SJCRH30 (cell line): ENCODE results near the gene TMEM179. TPM values are rescaled to one million over a fixed set of nuclear protein-coding genes. Genes with fewer than 3 reads are reported as not detected.

Experiments
- DNase-seq, 2 experiments: peaks; one replicate each; pipeline ENCODE4 v3.0.0-alpha.2; 2015 to 2020
- H3K27ac ChIP-seq: fragments of 250-450 bp; sonication (Bioruptor Pico); 2 replicates; pipeline ENCODE4 v1.5.1; 2020; ENCODE audit warnings: mild to moderate bottlenecking, moderate library complexity
- H3K27me3 ChIP-seq: fragments of 250-450 bp; sonication (Bioruptor Pico); 2 replicates; pipeline ENCODE4 v1.5.1; 2020; ENCODE audit warnings: mild to moderate bottlenecking, moderate library complexity
- H3K36me3 ChIP-seq: fragments of 250-450 bp; sonication (Bioruptor Pico); 2 replicates; pipeline ENCODE4 v1.5.1; 2020; ENCODE audit warnings: mild to moderate bottlenecking, moderate library complexity
- H3K4me1 ChIP-seq: fragments of 250-450 bp; sonication (Bioruptor Pico); 2 replicates; pipeline ENCODE4 v1.5.1; 2020; ENCODE audit warnings: mild to moderate bottlenecking, moderate library complexity
- H3K4me3 ChIP-seq: fragments of 250-450 bp; sonication (Bioruptor Pico); 2 replicates; pipeline ENCODE4 v1.5.1; 2020; ENCODE audit warnings: mild to moderate bottlenecking, moderate library complexity
- H3K9me3 ChIP-seq: fragments of 250-450 bp; sonication (Bioruptor Pico); replicated peaks from 2 replicates; pipeline ENCODE4 v1.5.1; 2020; ENCODE audit warnings: mild to moderate bottlenecking, moderate library complexity
- total RNA-seq: library from RNA; depleted of rRNA; stranded (reverse); fragments of >200 nt; shearing (Covaris generic); gene quantifications from 2 replicates; pipeline ENCODE4 v1.2.3, GENCODE V29; 2014

The TMEM179 gene
- total RNA-seq, 1 experiment from 2014 or later, result not detected

DNA sequence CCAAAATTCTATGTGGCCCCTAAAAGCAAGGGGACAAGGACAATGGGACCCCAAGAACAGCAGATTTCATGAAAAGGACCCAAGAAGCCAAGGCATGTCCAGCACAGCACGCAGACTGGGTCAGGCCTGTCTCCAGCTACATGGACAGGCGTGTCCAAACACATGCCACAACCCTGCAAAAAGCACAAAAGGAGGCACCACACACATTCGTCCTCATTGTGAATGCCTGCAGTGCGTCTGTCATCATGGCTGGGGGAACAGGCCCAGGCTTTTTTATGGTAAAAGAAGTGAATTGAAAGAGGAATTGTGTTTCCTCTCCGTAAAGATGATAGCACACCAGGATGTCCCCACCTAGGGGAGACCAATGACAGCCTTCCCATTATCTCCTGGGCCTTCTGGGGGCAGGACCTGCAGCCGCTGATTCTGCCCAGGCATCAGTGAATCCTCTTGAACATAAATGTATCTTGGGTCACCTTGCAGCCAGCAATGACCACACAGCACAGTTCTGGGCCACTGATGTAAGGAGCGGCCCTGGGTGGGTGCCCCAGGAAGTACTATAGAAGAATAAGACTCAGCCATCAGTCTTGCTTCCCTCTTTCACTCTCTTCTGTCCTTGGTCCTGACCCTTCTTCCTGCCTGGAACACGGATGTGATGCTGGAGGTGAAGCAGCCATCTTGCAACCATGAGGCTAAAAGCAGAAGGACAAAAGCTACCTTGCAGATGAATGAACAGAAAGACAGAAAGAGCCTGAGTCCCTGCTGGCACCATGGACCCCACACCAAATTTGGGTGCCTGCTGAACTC is 54.8 kb downstream of the TMEM179 start:
- H3K4me3 ChIP-seq, result no peak overlapping the region
- H3K9me3 ChIP-seq, result no peaks in the 10 kb centered on the region
- H3K36me3 ChIP-seq, result no peaks in the 10 kb centered on the region
- DNase-seq, result no peak
- H3K27ac ChIP-seq, result no peak overlapping the region
- H3K27me3 ChIP-seq, result peaks cover 4% of the 10 kb centered on the region
- peaks cover 10% of the 10 kb centered on the region; the same call in 1 of the 2 replicates for H3K4me1 ChIP-seq

GRCh38 chr14:104548802-104549535 is 55.6 kb downstream of the TMEM179 start:
- H3K36me3 ChIP-seq, result no peaks in the 10 kb centered on the region
- no peak overlapping the region for H3K4me3 ChIP-seq
- DNase-seq, result no peak
- H3K4me1 ChIP-seq, result peaks cover 4% of the 10 kb centered on the region; the same call in 1 of the 2 replicates
- no peaks in the 10 kb centered on the region for H3K9me3 ChIP-seq
- no peak overlapping the region for H3K27ac ChIP-seq
- peaks cover 5% of the 10 kb centered on the region for H3K27me3 ChIP-seq

DNA sequence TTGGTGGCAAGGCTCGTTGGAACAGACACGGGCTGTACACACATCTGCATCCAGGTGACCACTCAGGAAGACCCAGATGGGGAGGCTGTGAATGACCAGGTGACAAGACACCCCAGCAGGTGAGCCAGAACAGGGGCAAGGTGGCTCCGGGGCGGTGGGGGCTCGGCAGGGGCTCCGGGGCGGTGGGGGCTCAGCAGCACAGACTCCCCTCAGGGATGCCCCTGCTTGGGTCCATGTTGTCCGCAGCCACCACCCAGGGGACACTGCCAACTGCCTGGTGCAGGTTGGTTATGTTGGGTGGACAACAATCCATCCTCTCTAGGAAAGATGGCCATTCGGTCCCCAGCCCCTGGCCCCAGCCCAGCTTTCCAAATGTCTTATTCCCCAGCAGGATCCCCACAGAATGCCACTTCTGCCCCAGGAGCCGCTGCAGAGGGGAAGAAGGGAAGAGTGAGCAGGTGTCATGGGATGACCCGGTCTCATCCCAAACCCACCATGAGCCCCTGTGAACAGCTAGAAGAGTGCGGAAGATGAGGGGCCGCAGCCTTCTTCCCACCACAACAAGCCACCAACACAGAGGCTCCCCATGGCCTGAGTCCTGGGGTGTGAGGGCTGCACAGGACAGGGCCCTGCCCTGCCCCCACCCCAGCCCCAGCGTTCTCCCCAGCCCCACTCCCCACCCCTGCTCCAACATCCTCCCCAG is 56.4 kb downstream of the TMEM179 start:
- no peaks in the 10 kb centered on the region for H3K4me1 ChIP-seq

DNA sequence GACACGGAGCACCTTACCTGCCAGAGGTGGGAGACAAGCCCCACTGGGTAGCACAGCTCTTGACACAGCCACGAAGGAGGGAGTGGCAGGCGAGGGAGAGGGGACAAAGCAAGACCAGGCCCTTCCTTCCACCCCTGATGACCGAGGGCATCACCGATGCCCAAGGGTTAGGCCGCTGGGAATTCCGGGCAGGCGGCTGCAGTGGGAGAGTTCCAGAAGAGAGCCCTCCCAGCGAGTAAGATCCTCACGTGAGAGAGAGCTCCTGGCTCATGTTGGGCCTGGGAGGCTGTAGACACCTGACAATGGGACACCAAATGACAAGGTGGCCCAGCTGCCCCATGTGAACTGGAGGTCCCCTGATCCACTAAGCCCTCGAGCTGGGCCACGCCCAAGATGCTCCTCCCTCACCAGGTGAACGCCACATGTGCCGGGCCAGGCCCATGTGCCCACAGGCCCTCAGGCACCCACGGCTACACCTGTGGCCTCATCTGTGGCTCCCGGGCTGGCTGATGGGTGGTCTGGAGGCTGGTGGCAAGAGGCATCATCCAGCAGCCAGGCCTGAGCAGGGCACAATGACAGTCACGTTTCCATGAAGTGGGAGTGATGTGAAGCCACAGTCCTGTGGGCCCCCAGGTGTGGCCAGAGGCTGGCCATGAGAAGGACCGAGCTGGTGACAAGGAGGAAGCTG is 57.1 kb downstream of the TMEM179 start:
- H3K27me3 ChIP-seq, result peaks cover 10% of the 10 kb centered on the region
- no peak overlapping the region for H3K27ac ChIP-seq
- H3K36me3 ChIP-seq, result no peaks in the 10 kb centered on the region
- H3K9me3 ChIP-seq, result no peaks in the 10 kb centered on the region
- no peak for DNase-seq
- no peaks in the 10 kb centered on the region for H3K4me1 ChIP-seq
- H3K4me3 ChIP-seq, result no peak overlapping the region

More for the DNA sequence above, 56.4 kb downstream of the TMEM179 start:
- Histone ChIP-seq H3K27ac (no peak overlapping the region), H3K4me3 (no peak overlapping the region), H3K36me3 (no peaks in the 10 kb centered on the region), H3K9me3 (no peaks in the 10 kb centered on the region), H3K27me3 (peaks cover 10% of the 10 kb centered on the region)
- no peak for DNase-seq

GRCh38 chr14:104546591-104547309 is 57.8 kb downstream of the TMEM179 start:
- Histone ChIP-seq H3K27me3 (peaks cover 10% of the 10 kb centered on the region), H3K27ac (no peak overlapping the region), H3K9me3 (no peaks in the 10 kb centered on the region), H3K36me3 (no peaks in the 10 kb centered on the region), H3K4me1 (no peaks in the 10 kb centered on the region), H3K4me3 (no peak overlapping the region)
- DNase-seq, result no peak

GRCh38 chr14:104545942-104546501 is 58.5 kb downstream of the TMEM179 start:
- Histone ChIP-seq H3K27ac (no peak overlapping the region), H3K4me3 (no peak overlapping the region), H3K9me3 (no peaks in the 10 kb centered on the region), H3K4me1 (no peaks in the 10 kb centered on the region), H3K27me3 (peaks cover 10% of the 10 kb centered on the region), H3K36me3 (no peaks in the 10 kb centered on the region)
- DNase-seq, result no peak

DNA sequence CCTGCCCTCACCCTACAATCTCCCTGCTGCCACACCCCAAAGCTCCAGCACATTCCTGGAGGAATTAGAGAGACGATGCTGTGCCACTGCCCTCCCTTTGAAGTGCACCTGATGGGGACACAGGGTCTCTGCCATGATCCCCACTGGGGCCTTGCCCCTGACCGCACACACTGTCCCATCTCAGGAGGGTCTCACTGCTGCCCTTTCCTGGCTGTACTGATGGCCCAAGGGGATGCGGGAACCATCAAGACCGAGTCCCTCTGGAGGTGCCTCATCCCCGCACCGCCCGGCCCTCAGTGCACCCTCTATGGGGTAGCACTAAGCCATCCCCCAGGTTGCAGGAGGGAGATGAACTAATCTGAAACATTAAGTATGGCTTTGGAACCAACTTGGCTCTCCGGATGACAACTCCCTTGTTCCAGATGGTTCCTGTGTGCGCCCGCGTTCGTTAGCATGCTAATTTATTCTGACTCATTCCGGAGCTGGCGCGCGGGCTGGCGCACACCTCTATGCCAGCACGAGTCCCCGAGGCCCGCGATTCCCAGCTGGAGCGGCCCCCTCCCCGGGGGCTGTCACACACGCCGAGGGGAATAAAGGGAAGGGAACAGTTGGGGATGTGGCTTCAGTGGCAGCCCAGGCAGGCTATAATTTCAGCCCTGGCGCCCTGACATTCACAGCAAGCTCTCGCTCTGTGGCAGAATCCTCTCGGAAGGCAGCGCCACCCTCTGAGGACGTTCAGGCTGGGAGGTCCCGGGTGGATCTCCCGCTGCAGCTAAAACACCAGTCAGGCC is 59.2 kb downstream of the TMEM179 start:
- peaks cover 10% of the 10 kb centered on the region for H3K27me3 ChIP-seq

DNA sequence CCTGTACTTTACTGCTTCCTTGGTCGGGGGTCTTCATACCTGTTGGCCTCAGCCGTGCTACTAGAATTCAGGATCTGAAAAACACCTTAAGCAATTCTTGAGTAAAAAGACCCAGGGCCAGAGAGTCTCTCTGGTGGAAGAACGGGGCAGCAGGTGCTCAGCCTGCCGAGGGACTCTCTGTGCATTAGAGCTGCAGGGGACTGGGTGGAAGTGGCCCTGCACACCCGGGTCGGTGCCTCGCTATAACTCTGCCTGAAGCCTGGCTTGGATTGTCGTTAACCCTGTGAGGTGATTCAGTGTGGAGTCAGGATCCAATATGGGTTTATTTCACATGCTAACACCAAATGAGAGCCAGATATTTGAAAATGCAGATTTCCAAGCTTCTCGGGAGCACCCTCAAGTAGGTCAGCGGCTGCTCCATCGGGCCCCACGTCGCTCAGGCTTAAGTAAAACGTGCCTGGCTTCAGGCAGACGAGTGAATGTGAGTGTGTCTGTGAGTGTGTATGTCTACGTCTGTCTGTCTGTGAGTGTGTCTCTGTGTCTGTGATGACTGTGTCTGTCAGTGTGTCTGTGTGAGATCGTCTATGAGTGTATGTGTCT is 60.1 kb downstream of the TMEM179 start:
- DNase-seq, result no peak
- Histone ChIP-seq H3K9me3 (no peaks in the 10 kb centered on the region), H3K27me3 (peaks cover 10% of the 10 kb centered on the region), H3K36me3 (no peaks in the 10 kb centered on the region), H3K4me3 (no peak overlapping the region), H3K27ac (no peak overlapping the region), H3K4me1 (no peaks in the 10 kb centered on the region)

More for the DNA sequence above, 59.2 kb downstream of the TMEM179 start:
- H3K4me1 ChIP-seq, result no peaks in the 10 kb centered on the region
- no peaks in the 10 kb centered on the region for H3K36me3 ChIP-seq
- no peak for DNase-seq
- no peak overlapping the region for H3K4me3 ChIP-seq
- no peak overlapping the region for H3K27ac ChIP-seq
- no peaks in the 10 kb centered on the region for H3K9me3 ChIP-seq

DNA sequence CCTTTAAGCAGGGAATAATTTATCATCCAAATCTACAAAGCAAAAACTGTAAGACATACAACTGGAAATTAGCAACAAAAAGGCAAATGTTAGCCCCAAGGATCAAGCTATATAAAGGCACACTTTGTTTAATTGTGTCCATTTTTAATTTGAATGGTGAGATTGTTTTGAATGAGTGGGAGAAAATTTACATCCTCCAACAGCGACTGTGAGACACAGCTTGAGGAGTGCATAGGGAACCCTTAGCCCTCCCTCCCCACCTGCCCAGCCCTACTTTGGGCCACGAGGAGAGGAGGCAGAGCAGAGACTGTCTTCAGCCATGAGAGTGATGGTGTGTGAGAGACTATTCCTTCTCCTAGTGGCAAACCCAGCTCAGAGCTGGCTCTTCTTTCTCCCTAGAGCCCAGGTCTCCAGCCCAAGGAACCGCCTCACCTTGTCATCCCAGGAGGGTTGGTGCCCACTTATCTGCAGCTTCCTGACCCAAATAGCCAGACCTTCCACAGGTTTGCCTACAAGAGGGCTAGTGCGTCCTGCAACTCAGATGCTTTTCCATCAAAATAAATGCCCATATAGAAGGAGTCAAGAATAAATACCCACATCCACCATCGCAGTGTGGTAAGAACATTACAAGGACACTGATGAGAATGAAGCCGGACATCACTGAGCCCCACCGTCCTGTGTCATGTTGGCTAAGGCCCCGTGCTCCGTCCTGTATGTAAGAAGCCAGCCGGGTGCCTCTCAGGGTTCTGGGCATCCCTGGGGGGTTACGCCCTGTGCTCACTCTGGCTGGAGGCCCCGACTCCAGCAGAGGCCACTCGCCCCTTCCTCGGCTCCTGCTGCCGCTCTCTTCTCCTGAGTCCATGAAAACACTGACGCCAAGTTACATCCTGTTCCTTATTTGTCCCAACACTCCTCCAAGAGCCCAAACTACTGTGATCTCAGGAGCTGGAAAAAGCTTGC is 61.4 kb downstream of the TMEM179 start:
- Histone ChIP-seq H3K27ac (no peak overlapping the region), H3K9me3 (no peaks in the 10 kb centered on the region), H3K4me1 (no peaks in the 10 kb centered on the region), H3K27me3 (peaks cover 10% of the 10 kb centered on the region), H3K4me3 (no peak overlapping the region), H3K36me3 (no peaks in the 10 kb centered on the region)
- no peak for DNase-seq

DNA sequence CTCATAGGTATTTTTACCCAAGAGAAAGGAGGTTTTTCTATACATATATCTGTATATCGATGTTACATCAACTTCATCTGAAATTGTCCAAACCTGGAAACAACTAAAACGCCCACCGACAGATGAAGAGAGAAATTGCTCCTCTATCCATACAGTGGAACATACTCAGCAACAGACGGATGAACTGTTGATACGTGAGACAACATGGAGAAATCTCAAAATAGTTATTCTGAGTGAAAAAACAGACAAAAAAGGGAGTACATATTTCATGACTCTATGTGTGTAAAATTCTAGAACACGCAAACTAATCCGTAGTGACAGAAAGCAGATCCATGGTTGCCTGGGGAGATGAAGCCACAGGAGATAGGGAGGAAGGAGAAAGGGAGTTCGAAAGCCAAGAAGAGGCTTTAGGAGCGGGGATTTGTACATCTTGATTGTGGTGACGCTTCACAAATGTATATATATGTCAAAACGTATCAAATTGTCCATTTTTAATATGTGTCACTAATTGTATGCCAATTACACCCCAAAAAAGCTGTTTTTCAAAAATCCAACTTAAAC is 62.6 kb downstream of the TMEM179 start:
- no peak overlapping the region for H3K27ac ChIP-seq
- H3K36me3 ChIP-seq, result no peaks in the 10 kb centered on the region
- peaks cover 10% of the 10 kb centered on the region; the same call in 1 of the 2 replicates for H3K27me3 ChIP-seq
- no peaks in the 10 kb centered on the region for H3K9me3 ChIP-seq
- no peak for DNase-seq
- no peaks in the 10 kb centered on the region for H3K4me1 ChIP-seq
- no peak overlapping the region for H3K4me3 ChIP-seq
